Ramos (cell line): ENCODE measurements around the gene RNF213.
"Not testable (repeated sequence)": the region's sequence is repeated elsewhere in the genome, so short reads cannot be mapped to it uniquely, and the experiment has no call there.

Source experiments
- in situ Hi-C: fragments of 300-500 bp; cut with MboI; formaldehyde crosslinking; loops from one replicate; pipeline ENCODE4 v1.14.3; 2022; ENCODE audit warnings: low sequenced_read_pairs; ENCODE audit not compliant: unreplicated experiment

Gene RNF213

GRCh38 chr17:80402959-80403358 is 142.3 kb downstream of the RNF213 start:
- in situ Hi-C loops: no loop called here

- in situ Hi-C loops: no loop called here
Measured at GRCh38 chr17:80406146-80406545, 145.5 kb downstream of the RNF213 start.

- in situ Hi-C loops: not testable (repeated sequence)
Measured at GRCh38 chr17:80407917-80408316, 147.3 kb downstream of the RNF213 start.

- in situ Hi-C loops: no loop called here
Measured at GRCh38 chr17:80408872-80409271, 148.2 kb downstream of the RNF213 start.

- in situ Hi-C loops: no loop called here
Measured at GRCh38 chr17:80409626-80410025, 149.0 kb downstream of the RNF213 start.

GRCh38 chr17:80410441-80411087 is 149.9 kb downstream of the RNF213 start:
- in situ Hi-C loops: not testable (repeated sequence)

GRCh38 chr17:80413771-80414507 is 153.3 kb downstream of the RNF213 start:
- in situ Hi-C loops: no loop called here

- in situ Hi-C loops: no loop called here
Measured at GRCh38 chr17:80414508-80414802, 153.8 kb downstream of the RNF213 start.

- in situ Hi-C loops: no loop called here
Measured at GRCh38 chr17:80414803-80415625, 154.4 kb downstream of the RNF213 start, which contains the start of gene ENDOV. ENDOV (plus strand) TSS chr17:80415167; CDS start chr17:80415195, 28 bp downstream.

- in situ Hi-C loops: no loop called here
Measured at GRCh38 chr17:80415626-80416137, 155.0 kb downstream of the RNF213 start.

- in situ Hi-C loops: no loop called here
Measured at GRCh38 chr17:80416260-80416939, 155.7 kb downstream of the RNF213 start.

GRCh38 chr17:80416940-80417293 is 156.3 kb downstream of the RNF213 start:
- in situ Hi-C loops: no loop called here

- in situ Hi-C loops: no loop called here
Measured at GRCh38 chr17:80418589-80418988, 157.9 kb downstream of the RNF213 start.

GRCh38 chr17:80419255-80419654 is 158.6 kb downstream of the RNF213 start:
- in situ Hi-C loops: no loop called here

- in situ Hi-C loops: loop anchor here (10.0 kb wide), 1 partner anchor 443 kb away; no protein-coding TSS in a partner anchor
Measured at GRCh38 chr17:80421381-80422090, 160.9 kb downstream of the RNF213 start.

GRCh38 chr17:80422276-80422675 is 161.6 kb downstream of the RNF213 start:
- in situ Hi-C loops: loop anchor here (10.0 kb wide), 1 partner anchor 443 kb away; no protein-coding TSS in a partner anchor

- in situ Hi-C loops: loop anchor here (10.0 kb wide), 1 partner anchor 442 kb away; no protein-coding TSS in a partner anchor
Measured at GRCh38 chr17:80422981-80423380, 162.3 kb downstream of the RNF213 start.

- in situ Hi-C loops: loop anchor here (10.0 kb wide), 1 partner anchor 441 kb away; no protein-coding TSS in a partner anchor
Measured at GRCh38 chr17:80423536-80424225, 163.0 kb downstream of the RNF213 start.

GRCh38 chr17:80424261-80424660 is 163.6 kb downstream of the RNF213 start:
- in situ Hi-C loops: loop anchor here (10.0 kb wide), 1 partner anchor 441 kb away; no protein-coding TSS in a partner anchor
